ENCODE results near the gene SPDYE17. TPM values are rescaled to one million over a fixed set of nuclear protein-coding genes. Genes with fewer than 3 reads are reported as not detected.
"Not testable (repeated sequence)": the region's sequence is repeated elsewhere in the genome, so short reads cannot be mapped to it uniquely, and the experiment has no call there.

SPDYE17 gene
- polyA plus RNA-seq, 1 of the 3 experiments (the other 2 are of a cell fraction) = not detected

GRCh38 chr7:76974336-76974735 is 57.8 kb downstream of the SPDYE17 start:
- not testable (repeated sequence) for DNase-seq

GRCh38 chr7:76972391-76972790 is 59.8 kb downstream of the SPDYE17 start:
- H3K9me3 ChIP-seq; H3K4me2 ChIP-seq; POLR2A ChIA-PET; H3K36me3 ChIP-seq (replicated peaks in 1 of 2; ENCODE audit: control insufficient read depth in 1 of 2, insufficient read depth in 2 of 2, low read length in 1 of 2); H3K9ac ChIP-seq; H3K4me1 ChIP-seq (ENCODE audit: control insufficient read depth in 1 of 2, insufficient read depth in 2 of 2, low read depth in 1 of 2, low read length in 1 of 2); CTCF ChIA-PET; H3K9me2 ChIP-seq; H3K27me3 ChIP-seq (ENCODE audit: insufficient read depth); DNase-seq; H3K27ac ChIP-seq (ENCODE audit: low read depth in 2 of 2, low read length in 1 of 2); H4K20me1 ChIP-seq (ENCODE audit: insufficient read depth); H2AFZ ChIP-seq (ENCODE audit: low read depth); H3K79me2 ChIP-seq (ENCODE audit: insufficient read depth); H3F3A ChIP-seq (replicated peaks; ENCODE audit: insufficient read depth); H3K4me3 ChIP-seq (ENCODE audit: low read depth in 2 of 2, low read length in 1 of 2): not testable (repeated sequence)
- 94% methylated on average over 7 of the region's 8 CpGs for WGBS (ENCODE audit: low lambda C conversion rate)

More at GRCh38 chr7:76974336-76974735, 57.8 kb downstream of the SPDYE17 start:
- H4K20me1 ChIP-seq (ENCODE audit: insufficient read depth); H3K27me3 ChIP-seq (ENCODE audit: insufficient read depth); H2AFZ ChIP-seq (ENCODE audit: low read depth); H3K4me1 ChIP-seq (ENCODE audit: control insufficient read depth in 1 of 2, insufficient read depth in 2 of 2, low read depth in 1 of 2, low read length in 1 of 2); H3K4me2 ChIP-seq; POLR2A ChIA-PET; H3K27ac ChIP-seq (ENCODE audit: low read depth in 2 of 2, low read length in 1 of 2); CTCF ChIA-PET; H3K36me3 ChIP-seq (replicated peaks in 1 of 2; ENCODE audit: control insufficient read depth in 1 of 2, insufficient read depth in 2 of 2, low read length in 1 of 2); H3K9me3 ChIP-seq; H3K4me3 ChIP-seq (ENCODE audit: low read depth in 2 of 2, low read length in 1 of 2); H3F3A ChIP-seq (replicated peaks; ENCODE audit: insufficient read depth); H3K9ac ChIP-seq; H3K79me2 ChIP-seq (ENCODE audit: insufficient read depth); H3K9me2 ChIP-seq: not testable (repeated sequence)
- 92% methylated on average over 5 of the region's 12 CpGs for WGBS (ENCODE audit: low lambda C conversion rate)

Small RNA genes within 50 kb of the gene (small RNA-seq; reads per million reads assigned to genes)
- gene RF00019 = 0 reads per million in 7 experiments

Other genes with a start within 250 kb of the SPDYE17 start
- gene SPDYE18, start 30.2 kb upstream of the SPDYE17 start, polyA plus RNA-seq (2012; rRNA removed) = 0.24 and 0.48 TPM in 2 replicates
- gene CCDC146, start 90.3 kb upstream of the SPDYE17 start, polyA plus RNA-seq (2012; rRNA removed) = 2.7 and 4.0 TPM in 2 replicates
- not detected in 2 replicates for gene FGL2, start 167.5 kb upstream of the SPDYE17 start, polyA plus RNA-seq (2012; rRNA removed)